CD4-positive, alpha-beta T cell treated with Interleukin-21 for 1 hour (primary cell): Measurements from ENCODE around the gene TMEM141.
A peak's percentile ranks its signal among the peaks of the same experiment; 100 is the strongest.
"Not testable (repeated sequence)": the region's sequence is repeated elsewhere in the genome, so short reads cannot be mapped to it uniquely, and the experiment has no call there.

Experiments used
- DNase-seq: peaks from one replicate; pipeline ENCODE4 v3.0.0-alpha.2; 2020

TMEM141 gene

GRCh38 chr9:136774416-136775045 lies 16.6 kb upstream of the TMEM141 start:
- DNase-seq: no peak

GRCh38 chr9:136775191-136775590 lies 16.0 kb upstream of the TMEM141 start:
- DNase-seq: no peak

GRCh38 chr9:136776947-136777346 lies 14.2 kb upstream of the TMEM141 start:
- no peak for DNase-seq

- DNase-seq: no peak
Measured at GRCh38 chr9:136777359-136777758, 13.8 kb upstream of the TMEM141 start.

GRCh38 chr9:136779808-136780207 lies 11.3 kb upstream of the TMEM141 start:
- DNase-seq: no peak

- no peak for DNase-seq
Measured at GRCh38 chr9:136782452-136782851, 8.7 kb upstream of the TMEM141 start.

GRCh38 chr9:136784249-136784996 lies 6.7 kb upstream of the TMEM141 start:
- DNase-seq: peak; percentile 46

GRCh38 chr9:136784997-136785361 lies 6.2 kb upstream of the TMEM141 start:
- DNase-seq: peak; percentile 60

- not testable (repeated sequence) for DNase-seq
Measured at GRCh38 chr9:136785565-136786355, 5.4 kb upstream of the TMEM141 start.

GRCh38 chr9:136786451-136786850 lies 4.7 kb upstream of the TMEM141 start:
- DNase-seq: no peak

- not testable (repeated sequence) for DNase-seq
Measured at GRCh38 chr9:136786983-136787382, 4.2 kb upstream of the TMEM141 start.

GRCh38 chr9:136787690-136788400 lies 3.3 kb upstream of the TMEM141 start:
- peak; percentile 82 for DNase-seq

GRCh38 chr9:136788644-136789522 lies 2.3 kb upstream of the TMEM141 start:
- DNase-seq: not testable (repeated sequence)

- no peak for DNase-seq
Measured at GRCh38 chr9:136789523-136789937, 1.6 kb upstream of the TMEM141 start.

- DNase-seq: peak; percentile 79
Measured at GRCh38 chr9:136791516-136792276, 552 bp downstream of the TMEM141 start.

- DNase-seq: no peak
Measured at GRCh38 chr9:136792321-136793085, 1.4 kb downstream of the TMEM141 start.

GRCh38 chr9:136793086-136793946 lies 2.2 kb downstream of the TMEM141 start:
- no peak for DNase-seq

GRCh38 chr9:136794281-136794999 lies 3.3 kb downstream of the TMEM141 start:
- no peak for DNase-seq

GRCh38 chr9:136795000-136795348 lies 3.8 kb downstream of the TMEM141 start:
- DNase-seq: no peak
